Breast epithelium (tissue), 4 donors: ENCODE data around the gene LHPP. TPM values are rescaled to one million over a fixed set of nuclear protein-coding genes. Genes with fewer than 3 reads are reported as not detected.

Experiments
- DNase-seq, 2 donors: peaks; one replicate each; pipeline ENCODE4 v3.0.0-alpha.2; 2019; ENCODE audit warnings: low spot score in 2 of 2
- H3K27ac ChIP-seq, 2 donors: fragments of 200-600 bp; sonication (generic) in 1 of 2; one replicate each; pipeline ENCODE4 v1.5.1; 2016 to 2019; ENCODE audit warnings: mild to moderate bottlenecking in 1 of 2
- H3K27me3 ChIP-seq, 2 donors: fragments of 200-600 bp; sonication (generic) in 1 of 2; one replicate each; pipeline versions ENCODE4 v1.5.1 to v1.6.0; 2017 to 2019; ENCODE audit warnings: control low read depth in 1 of 2, mild to moderate bottlenecking in 1 of 2
- H3K36me3 ChIP-seq: fragments of 200-600 bp; one replicate; pipeline ENCODE4 v1.5.1; 2019
- H3K4me1 ChIP-seq, 2 donors: fragments of 200-600 bp; sonication (generic); one replicate each; pipeline ENCODE4 v1.5.1; 2016 to 2019; ENCODE audit warnings: control low read depth in 1 of 2
- H3K4me3 ChIP-seq, 3 donors: fragments of 200-600 bp; sonication (generic); 1 replicate in 2 of 3; 2 replicates in 1 of 3; pipeline ENCODE4 v1.5.1; 2016 to 2019; ENCODE audit warnings: mild to moderate bottlenecking in 3 of 3, moderate library complexity in 2 of 3
- H3K9me3 ChIP-seq, 2 donors: fragments of 200-600 bp; sonication (generic) in 1 of 2; one replicate each; pipeline ENCODE4 v1.5.1; 2016 to 2019; ENCODE audit warnings: control low read depth in 1 of 2
- POLR2A ChIP-seq: fragments of 450-650 bp; IDR thresholded peaks from one replicate; pipeline ENCODE4 v1.6.1; 2016; ENCODE audit warnings: antibody characterized with exemption, mild to moderate bottlenecking, moderate library complexity
- POLR2AphosphoS5 ChIP-seq, 3 donors: sonication (generic); formaldehyde crosslinking; IDR thresholded peaks; one replicate each; pipeline ENCODE4 v1.6.1; 2017; ENCODE audit warnings: antibody characterized with exemption in 3 of 3
- intact Hi-C: fragments of 100-400 bp; cut with DNase I; formaldehyde crosslinking; loops from one replicate; pipeline ENCODE4 v1.15.1; 2023; ENCODE audit warnings: low total_unique reads
- total RNA-seq, 3 donors: library from RNA; depleted of rRNA; stranded (reverse); fragments of >200 nt; gene quantifications; one replicate each; pipeline ENCODE4 v1.1.0, GENCODE V29; 2016
- TF ChIP-seq, protein P1 (sequence below), 3 donors: fragments of 450-650 bp; IDR thresholded peaks; one replicate each; pipeline ENCODE4 v1.5.1; 2016 to 2017; ENCODE audit warnings: antibody characterized with exemption in 3 of 3, mild to moderate bottlenecking in 3 of 3, moderate library complexity in 3 of 3

Gene LHPP
- total RNA-seq, 3 donors from 2014 or later: 13.1 to 19.6 (median 17.0) TPM

GRCh38 chr10:124496150-124496549 is 34.5 kb downstream of the LHPP start:
- Histone ChIP-seq H3K27ac (no peak overlapping the region), H3K36me3 (no peaks in the 10 kb centered on the region), H3K4me1 (no peaks in the 10 kb centered on the region), H3K27me3 (no peaks in the 10 kb centered on the region), H3K9me3 (no peaks in the 10 kb centered on the region), H3K4me3 (no peak overlapping the region)
- intact Hi-C loops: no loop called here
- no peak for TF ChIP-seq POLR2A
- TF ChIP-seq, protein P1, sequence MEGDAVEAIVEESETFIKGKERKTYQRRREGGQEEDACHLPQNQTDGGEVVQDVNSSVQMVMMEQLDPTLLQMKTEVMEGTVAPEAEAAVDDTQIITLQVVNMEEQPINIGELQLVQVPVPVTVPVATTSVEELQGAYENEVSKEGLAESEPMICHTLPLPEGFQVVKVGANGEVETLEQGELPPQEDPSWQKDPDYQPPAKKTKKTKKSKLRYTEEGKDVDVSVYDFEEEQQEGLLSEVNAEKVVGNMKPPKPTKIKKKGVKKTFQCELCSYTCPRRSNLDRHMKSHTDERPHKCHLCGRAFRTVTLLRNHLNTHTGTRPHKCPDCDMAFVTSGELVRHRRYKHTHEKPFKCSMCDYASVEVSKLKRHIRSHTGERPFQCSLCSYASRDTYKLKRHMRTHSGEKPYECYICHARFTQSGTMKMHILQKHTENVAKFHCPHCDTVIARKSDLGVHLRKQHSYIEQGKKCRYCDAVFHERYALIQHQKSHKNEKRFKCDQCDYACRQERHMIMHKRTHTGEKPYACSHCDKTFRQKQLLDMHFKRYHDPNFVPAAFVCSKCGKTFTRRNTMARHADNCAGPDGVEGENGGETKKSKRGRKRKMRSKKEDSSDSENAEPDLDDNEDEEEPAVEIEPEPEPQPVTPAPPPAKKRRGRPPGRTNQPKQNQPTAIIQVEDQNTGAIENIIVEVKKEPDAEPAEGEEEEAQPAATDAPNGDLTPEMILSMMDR (IDR thresholded peaks at IDR 0.05): no peak
- no peak for TF ChIP-seq POLR2AphosphoS5 (IDR thresholded peaks at IDR 0.05)
- DNase-seq: no peak

GRCh38 chr10:124496620-124497019 is 35.0 kb downstream of the LHPP start:
- Histone ChIP-seq H3K4me3 (no peak overlapping the region), H3K27me3 (no peaks in the 10 kb centered on the region), H3K9me3 (no peaks in the 10 kb centered on the region), H3K27ac (no peak overlapping the region), H3K4me1 (no peaks in the 10 kb centered on the region), H3K36me3 (no peaks in the 10 kb centered on the region)
- intact Hi-C loops: no loop called here
- TF ChIP-seq, protein P1 (IDR thresholded peaks at IDR 0.05): no peak
- no peak for DNase-seq

DNA sequence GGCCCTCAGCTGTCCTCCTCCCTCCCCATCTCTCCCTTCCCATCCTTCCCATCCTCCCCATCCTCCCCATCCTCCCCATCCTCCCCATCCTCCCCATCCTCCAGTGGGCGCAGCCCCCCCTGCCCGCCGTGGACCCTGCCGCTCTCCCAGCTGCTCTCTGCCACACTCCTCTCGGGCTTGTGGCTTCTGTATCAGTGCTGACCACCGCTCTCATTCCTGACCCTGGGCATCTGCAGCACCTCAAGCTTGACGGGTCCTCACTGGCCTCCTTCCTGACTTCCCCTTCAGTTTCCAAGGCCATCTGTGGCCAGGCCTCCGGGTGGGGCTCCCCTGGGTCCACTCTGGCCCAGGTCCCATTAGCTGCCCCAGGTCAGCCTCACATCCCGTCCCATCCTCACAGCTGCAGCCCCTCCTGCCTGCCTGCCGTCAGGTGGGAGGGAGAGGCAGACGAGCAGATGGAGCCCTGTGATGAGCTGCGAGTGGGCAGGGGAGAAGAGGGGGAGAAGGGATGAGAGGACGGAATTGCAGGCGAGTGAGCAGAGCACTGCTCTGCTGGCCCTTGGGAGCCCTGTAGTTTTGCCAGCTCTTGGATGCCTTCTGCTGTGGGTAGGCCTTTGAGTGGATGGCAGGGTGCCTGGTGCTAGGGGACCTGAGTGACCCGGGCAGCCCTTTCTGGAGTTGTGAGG is 35.7 kb downstream of the LHPP start:
- H3K4me1 ChIP-seq: no peaks in the 10 kb centered on the region
- H3K9me3 ChIP-seq: no peaks in the 10 kb centered on the region
- intact Hi-C loops: no loop called here
- H3K36me3 ChIP-seq: no peaks in the 10 kb centered on the region
- no peaks in the 10 kb centered on the region for H3K27me3 ChIP-seq
- no peak overlapping the region for H3K4me3 ChIP-seq
- no peak for TF ChIP-seq POLR2A
- no peak for TF ChIP-seq POLR2AphosphoS5 (IDR thresholded peaks at IDR 0.05)
- no peak overlapping the region for H3K27ac ChIP-seq
- no peak for DNase-seq

DNA sequence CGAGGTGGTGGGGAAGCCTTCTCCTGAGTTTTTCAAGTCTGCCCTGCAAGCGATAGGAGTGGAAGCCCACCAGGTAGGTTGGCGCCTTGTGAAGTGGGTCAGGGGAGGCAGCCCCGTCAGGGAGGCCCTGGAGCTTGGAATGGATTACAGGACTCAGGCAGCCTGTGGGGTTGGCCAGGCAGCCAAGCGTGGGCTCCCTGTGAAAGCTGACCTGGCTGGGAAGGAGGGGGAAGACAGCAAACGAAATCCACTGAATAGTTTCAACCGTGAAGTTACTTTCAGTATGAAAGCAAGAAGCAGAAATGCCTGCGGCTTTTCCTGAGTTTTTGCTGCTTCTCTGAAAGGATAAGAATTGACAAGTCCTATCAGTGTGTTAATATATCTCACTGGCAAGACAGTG is 36.4 kb downstream of the LHPP start:
- no peaks in the 10 kb centered on the region for H3K9me3 ChIP-seq
- no peaks in the 10 kb centered on the region for H3K4me1 ChIP-seq
- no peaks in the 10 kb centered on the region for H3K27me3 ChIP-seq
- H3K4me3 ChIP-seq: no peak overlapping the region
- no peak for TF ChIP-seq POLR2A
- H3K27ac ChIP-seq: no peak overlapping the region
- no peaks in the 10 kb centered on the region for H3K36me3 ChIP-seq
- intact Hi-C loops: no loop called here
- DNase-seq: no peak

DNA sequence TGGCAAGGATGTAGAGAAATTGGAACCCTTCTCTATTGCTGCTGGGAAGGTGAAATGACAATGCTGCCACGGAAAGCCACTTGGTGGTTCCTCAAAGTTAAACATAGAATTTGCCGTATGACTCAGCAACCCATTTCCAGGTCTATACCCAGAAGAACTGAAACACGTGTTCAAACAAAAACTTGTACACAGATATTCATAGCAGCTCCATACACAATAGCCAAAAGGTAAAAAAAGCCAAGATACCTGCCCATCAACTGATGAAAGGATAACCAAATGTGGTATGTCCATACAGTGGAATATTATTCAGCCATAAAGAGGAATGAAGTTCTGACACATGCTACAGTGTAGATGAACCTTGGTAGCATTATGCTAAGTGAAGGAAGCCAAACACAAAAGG is 39.1 kb downstream of the LHPP start:
- TF ChIP-seq, protein P1 (IDR thresholded peaks at IDR 0.05): no peak
- TF ChIP-seq POLR2A (no peak), POLR2AphosphoS5 (IDR thresholded peaks at IDR 0.05) (no peak)

DNA sequence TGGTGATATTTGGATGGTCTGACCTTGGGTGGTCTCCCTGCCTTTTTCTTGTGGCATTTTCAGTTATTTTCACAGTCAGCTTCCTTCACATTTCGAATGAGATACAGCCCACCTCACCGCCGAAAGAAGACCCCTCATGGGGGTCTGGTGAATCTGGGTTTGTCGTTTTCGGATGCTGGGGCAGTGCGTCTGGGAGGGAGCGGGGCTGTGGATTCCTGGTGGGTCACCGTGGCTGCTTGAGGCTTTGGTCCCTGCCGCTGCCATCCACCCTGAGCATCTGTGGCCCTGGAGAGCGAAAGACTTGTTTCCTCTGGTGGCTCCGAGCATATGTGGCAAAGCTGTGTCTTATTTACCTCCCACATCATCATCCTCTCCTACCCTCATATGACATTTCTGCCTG is 43.1 kb downstream of the LHPP start:
- no peaks in the 10 kb centered on the region for H3K36me3 ChIP-seq
- no peak overlapping the region for H3K27ac ChIP-seq
- intact Hi-C loops: no loop called here
- H3K4me3 ChIP-seq: no peak overlapping the region
- TF ChIP-seq POLR2A (no peak), POLR2AphosphoS5 (IDR thresholded peaks at IDR 0.05) (no peak)
- TF ChIP-seq, protein P1 (IDR thresholded peaks at IDR 0.05): no peak
- no peaks in the 10 kb centered on the region for H3K9me3 ChIP-seq
- no peaks in the 10 kb centered on the region for H3K4me1 ChIP-seq
- DNase-seq: no peak
- H3K27me3 ChIP-seq: no peaks in the 10 kb centered on the region

More for the DNA sequence above, 39.1 kb downstream of the LHPP start:
- Histone ChIP-seq H3K4me1 (no peaks in the 10 kb centered on the region), H3K9me3 (no peaks in the 10 kb centered on the region), H3K27ac (no peak overlapping the region), H3K4me3 (no peak overlapping the region), H3K27me3 (no peaks in the 10 kb centered on the region), H3K36me3 (no peaks in the 10 kb centered on the region)
- no peak for DNase-seq
- intact Hi-C loops: no loop called here
